Caco-2 (cell line): Measurements from ENCODE around the gene LRRC74A. TPM values are rescaled to one million over a fixed set of nuclear protein-coding genes. Genes with fewer than 3 reads are reported as not detected.
A peak's percentile ranks its signal among the peaks of the same experiment; 100 is the strongest.

Experiments used
- BruUV-seq: library from RNA; stranded (reverse); fragments of 400-500 nt; replicated peaks from 2 replicates; lab custom pipeline; 2021; lab: Mats Ljungman, UMichigan
- CTCF ChIA-PET: fragments of 300-600 bp; sonication (Branson Sonifier 250); formaldehyde crosslinking; loops from one replicate; lab custom pipeline; 2022; ENCODE audit warnings: antibody characterized with exemption; lab: Charles Lee
- POLR2A ChIA-PET: fragments of 300-600 bp; sonication (Branson Sonifier 250); formaldehyde crosslinking; loops from one replicate; lab custom pipeline; 2022; ENCODE audit warnings: antibody characterized with exemption; lab: Charles Lee
- DNase-seq, 2 experiments: peaks; one replicate each; pipeline versions ENCODE4 v3.0.0 to v3.0.0-alpha.2; 2020 to 2022
- H3K27me3 ChIP-seq: replicated peaks from 2 replicates; pipeline ENCODE4 v1.6.0; 2011; ENCODE audit warnings: low read length; ENCODE audit not compliant: control insufficient read depth, insufficient read depth
- H3K36me3 ChIP-seq: 2 replicates; pipeline ENCODE4 v1.5.1; 2011; ENCODE audit warnings: low read length; ENCODE audit not compliant: control insufficient read depth, insufficient read depth
- H3K4me1 ChIP-seq: fragments of 250-450 bp; sonication (Bioruptor Pico); 2 replicates; pipeline ENCODE4 v1.5.1; 2020; ENCODE audit warnings: mild to moderate bottlenecking
- H3K4me3 ChIP-seq: 2 replicates; pipeline ENCODE4 v1.5.1; 2011; ENCODE audit warnings: low read depth, mild to moderate bottlenecking, control low read depth, low read length
- H3K9me3 ChIP-seq: fragments of 250-450 bp; sonication (Bioruptor Pico); 2 replicates; pipeline ENCODE4 v1.5.1; 2020; ENCODE audit warnings: mild to moderate bottlenecking, moderate library complexity
- H3K27ac Mint-ChIP-seq: one replicate; pipeline ENCODE4 v1.8.0; 2022; ENCODE audit warnings: mixed read lengths; ENCODE audit not compliant: unreplicated experiment
- H3K27me3 Mint-ChIP-seq: one replicate; pipeline ENCODE4 v1.8.0; 2022; ENCODE audit warnings: mixed read lengths; ENCODE audit not compliant: insufficient read depth, unreplicated experiment
- H3K36me3 Mint-ChIP-seq: one replicate; pipeline ENCODE4 v1.8.0; 2022; ENCODE audit warnings: mild to moderate bottlenecking, mixed read lengths; ENCODE audit not compliant: insufficient read depth, unreplicated experiment
- H3K4me1 Mint-ChIP-seq: one replicate; pipeline ENCODE4 v1.8.0; 2022; ENCODE audit warnings: low read depth, mixed read lengths; ENCODE audit not compliant: unreplicated experiment
- H3K4me3 Mint-ChIP-seq: one replicate; pipeline ENCODE4 v1.8.0; 2022; ENCODE audit warnings: mild to moderate bottlenecking, moderate library complexity, mixed read lengths; ENCODE audit not compliant: unreplicated experiment
- H3K9me3 Mint-ChIP-seq: one replicate; pipeline ENCODE4 v1.8.0; 2022; ENCODE audit warnings: mixed read lengths; ENCODE audit not compliant: unreplicated experiment
- CTCF ChIP-seq, 2 experiments: fragments of 200-600 bp in 1 of 2; IDR thresholded peaks; 1 replicate in 1 of 2; 2 replicates in 1 of 2; pipeline versions ENCODE4 v1.5.1 to v1.8.0; 2011 to 2022; ENCODE audit warnings: antibody characterized with exemption in 1 of 2, control low read depth in 1 of 2, inconsistent platforms in 1 of 2, low read depth in 1 of 2, low read length in 1 of 2, mild to moderate bottlenecking in 1 of 2, moderate library complexity in 1 of 2; ENCODE audit not compliant: insufficient read depth in 1 of 2, severe bottlenecking in 1 of 2, unreplicated experiment in 1 of 2
- intact Hi-C: fragments of 100-400 bp; cut with micrococcal nuclease; formaldehyde crosslinking; loops from one replicate; pipeline ENCODE4 v1.10.0; 2022; ENCODE audit not compliant: unreplicated experiment
- total RNA-seq: library from RNA; stranded (reverse); gene quantifications from 2 replicates; pipeline ENCODE4 v1.2.3, GENCODE V29; 2022

The LRRC74A gene
- total RNA-seq, 1 experiment from 2014 or later: not detected

- no TSS peak for BruUV-seq
- no peaks in the 10 kb centered on the region for H3K9me3 Mint-ChIP-seq
- TF ChIP-seq CTCF (IDR thresholded peaks at IDR 0.05; ENCODE audit: insufficient read depth in 1 of 2, low read depth in 1 of 2, low read length in 1 of 2, severe bottlenecking in 1 of 2, unreplicated experiment in 1 of 2): no peak
- POLR2A ChIA-PET: no interaction called here
- no peaks in the 10 kb centered on the region for H3K27me3 Mint-ChIP-seq
- no peaks in the 10 kb centered on the region for H3K36me3 Mint-ChIP-seq
- Histone ChIP-seq H3K4me3 (no peak overlapping the region), H3K36me3 (no peaks in the 10 kb centered on the region), H3K27me3 (no peaks in the 10 kb centered on the region), H3K9me3 (peaks cover 6% of the 10 kb centered on the region; the same call in 1 of the 2 replicates), H3K4me1 (peaks cover 12% of the 10 kb centered on the region)
- peaks cover 9% of the 10 kb centered on the region for H3K4me1 Mint-ChIP-seq
- no peak for DNase-seq
- intact Hi-C loops: no loop called here
- no peak overlapping the region for H3K27ac Mint-ChIP-seq
- CTCF ChIA-PET: interaction anchor here (0.7 kb wide), 1 partner anchor 526 kb away, joined by 4 read pairs; no protein-coding TSS in a partner anchor
- H3K4me3 Mint-ChIP-seq: no peak overlapping the region
Measured at GRCh38 chr14:76832503-76832988, 6.3 kb downstream of the LRRC74A start.

- Mint-ChIP-seq H3K4me1 (peaks cover 9% of the 10 kb centered on the region), H3K27ac (no peak overlapping the region), H3K4me3 (no peak overlapping the region), H3K36me3 (no peaks in the 10 kb centered on the region), H3K9me3 (no peaks in the 10 kb centered on the region), H3K27me3 (no peaks in the 10 kb centered on the region)
- H3K9me3 ChIP-seq: peaks cover 6% of the 10 kb centered on the region; the same call in 1 of the 2 replicates
- H3K4me1 ChIP-seq: peaks cover 12% of the 10 kb centered on the region
- H3K4me3 ChIP-seq: no peak overlapping the region
- ChIA-PET POLR2A (no interaction called here), CTCF (interaction anchor here (0.7 kb wide), 1 partner anchor 527 kb away, joined by 4 read pairs; no protein-coding TSS in a partner anchor)
- DNase-seq: no peak
- no peaks in the 10 kb centered on the region for H3K27me3 ChIP-seq
- TF ChIP-seq CTCF (IDR thresholded peaks at IDR 0.05; ENCODE audit: insufficient read depth in 1 of 2, low read depth in 1 of 2, low read length in 1 of 2, severe bottlenecking in 1 of 2, unreplicated experiment in 1 of 2): no peak
- H3K36me3 ChIP-seq: no peaks in the 10 kb centered on the region
- intact Hi-C loops: no loop called here
- no TSS peak for BruUV-seq
Measured at GRCh38 chr14:76833011-76833410, 6.8 kb downstream of the LRRC74A start.

GRCh38 chr14:76834241-76834661 is 8.0 kb downstream of the LRRC74A start:
- intact Hi-C loops: no loop called here
- Histone ChIP-seq H3K4me1 (peaks cover 12% of the 10 kb centered on the region), H3K36me3 (no peaks in the 10 kb centered on the region), H3K27me3 (no peaks in the 10 kb centered on the region), H3K4me3 (no peak overlapping the region), H3K9me3 (peaks cover 6% of the 10 kb centered on the region; the same call in 1 of the 2 replicates)
- POLR2A ChIA-PET: no interaction called here
- peak; percentile 29 to 54 for DNase-seq
- no peak for TF ChIP-seq CTCF (IDR thresholded peaks at IDR 0.05; ENCODE audit: insufficient read depth in 1 of 2, low read depth in 1 of 2, low read length in 1 of 2, severe bottlenecking in 1 of 2, unreplicated experiment in 1 of 2)
- no TSS peak for BruUV-seq
- CTCF ChIA-PET: no interaction called here
- Mint-ChIP-seq H3K27ac (no peak overlapping the region), H3K4me3 (no peak overlapping the region), H3K27me3 (peaks cover 3% of the 10 kb centered on the region), H3K36me3 (no peaks in the 10 kb centered on the region), H3K9me3 (no peaks in the 10 kb centered on the region), H3K4me1 (peaks cover 9% of the 10 kb centered on the region)
